GM19240 (cell line): ENCODE data around the gene MRPL20.
"Not testable (repeated sequence)": the region's sequence is repeated elsewhere in the genome, so short reads cannot be mapped to it uniquely, and the experiment has no call there.

Source experiments
- DNase-seq: peaks from one replicate; pipeline ENCODE4 v3.0.0; 2011; ENCODE audit warnings: low spot score; ENCODE audit not compliant: insufficient read length

MRPL20 gene

DNA sequence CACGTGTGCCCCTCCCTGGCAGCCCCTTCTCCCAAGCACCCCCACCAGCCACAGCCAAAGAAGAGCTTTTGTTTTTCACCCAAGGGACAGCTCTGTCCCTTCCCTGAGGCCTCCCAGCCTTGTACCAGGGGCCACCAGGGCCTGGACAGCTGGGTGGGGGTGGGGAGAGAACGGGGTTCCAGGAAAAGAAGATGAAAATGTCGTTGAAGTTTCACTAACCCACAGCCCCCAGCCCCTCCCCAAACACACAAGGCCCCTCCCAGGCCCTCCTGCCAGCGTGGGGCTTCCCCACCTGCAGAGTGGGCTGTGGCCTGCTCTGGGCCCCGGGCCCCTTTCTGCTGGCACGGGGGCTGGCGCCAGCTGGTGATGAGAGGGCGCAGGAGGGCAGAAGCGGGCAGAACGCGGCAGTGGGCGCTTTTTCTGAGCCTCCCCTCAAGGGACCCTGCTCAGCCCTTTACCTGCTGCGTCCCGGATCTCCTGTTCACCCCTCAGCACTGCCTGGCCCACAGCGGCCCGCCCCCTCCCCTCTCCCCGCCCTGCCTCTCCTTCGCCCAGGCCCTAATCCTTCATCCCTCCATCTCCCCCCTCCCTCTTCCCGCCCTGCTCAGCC is 19.5 kb upstream of the MRPL20 start:
- DNase-seq = no peak

DNA sequence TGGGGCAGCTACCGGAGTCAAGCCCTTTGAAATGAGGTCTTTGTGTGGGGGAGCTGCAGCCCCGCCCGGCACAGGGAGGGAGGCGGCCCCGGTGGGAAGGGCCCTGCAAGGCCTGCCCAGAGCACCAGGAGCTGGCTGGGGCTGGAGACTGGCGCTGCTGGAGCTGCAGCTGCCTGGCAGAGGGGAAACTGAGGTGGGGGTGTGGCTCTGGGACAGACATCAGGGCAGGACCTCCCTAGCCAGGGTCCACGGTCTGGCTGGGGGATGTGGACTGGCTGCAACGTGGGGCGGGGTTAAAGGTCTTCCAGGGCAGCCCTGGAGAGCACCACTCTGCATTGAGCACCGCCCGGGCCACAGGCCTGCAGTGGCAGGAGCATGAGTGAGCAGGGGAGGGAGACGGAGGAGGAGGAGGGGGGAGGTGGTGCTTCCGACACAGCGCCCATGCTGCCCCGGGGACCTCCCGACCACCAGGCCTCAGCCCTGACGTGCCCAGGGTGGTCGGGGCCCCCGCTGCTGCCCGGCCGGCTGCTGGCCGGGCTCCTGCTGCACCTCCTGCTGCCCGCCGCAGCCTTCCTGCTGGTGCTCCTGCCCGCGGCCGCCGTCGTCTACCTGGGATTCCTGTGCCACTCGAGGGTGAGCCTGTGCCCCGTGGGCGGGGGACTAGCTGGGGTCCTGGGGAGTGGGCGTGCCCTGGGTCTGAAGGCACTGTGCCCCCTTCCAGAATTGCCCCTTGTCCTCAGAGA is 18.8 kb upstream of the MRPL20 start:
- DNase-seq = no peak

DNA sequence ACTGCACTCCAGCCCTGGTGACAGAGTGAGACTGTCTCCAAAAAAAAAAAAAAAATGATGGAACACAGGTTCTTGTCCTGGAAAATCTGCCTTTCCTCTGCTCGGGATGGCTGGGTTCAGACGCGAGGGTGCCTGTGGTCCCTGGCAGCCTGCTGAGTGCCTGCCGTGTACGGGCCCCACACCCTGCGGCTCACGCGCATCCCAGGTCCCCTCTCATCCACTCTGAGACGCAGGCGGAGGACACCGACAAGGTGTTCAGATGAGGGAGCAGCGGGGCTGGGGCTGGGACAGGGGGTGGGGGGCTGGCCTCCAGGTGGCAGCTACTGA is 18.3 kb upstream of the MRPL20 start:
- no peak for DNase-seq

DNA sequence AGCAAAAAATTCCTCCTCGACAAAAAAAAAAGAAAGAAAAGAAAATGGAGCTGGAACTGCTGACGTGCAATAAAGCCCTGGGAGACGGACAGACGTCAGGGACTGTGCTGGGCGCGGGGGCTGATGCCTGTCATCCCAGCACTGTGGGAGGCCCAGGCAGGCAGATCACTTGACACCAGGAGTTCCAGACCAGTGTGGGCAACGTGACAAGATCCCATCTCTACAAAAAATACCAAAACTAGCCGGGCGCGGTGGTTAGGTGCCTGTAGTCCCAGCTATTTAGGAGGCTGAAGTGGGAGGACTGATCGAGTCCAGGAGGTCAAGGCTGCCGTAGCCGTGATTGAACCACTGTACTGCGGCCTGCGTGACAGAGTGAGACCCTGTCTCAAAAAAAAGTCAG is 17.6 kb upstream of the MRPL20 start:
- DNase-seq = no peak

DNA sequence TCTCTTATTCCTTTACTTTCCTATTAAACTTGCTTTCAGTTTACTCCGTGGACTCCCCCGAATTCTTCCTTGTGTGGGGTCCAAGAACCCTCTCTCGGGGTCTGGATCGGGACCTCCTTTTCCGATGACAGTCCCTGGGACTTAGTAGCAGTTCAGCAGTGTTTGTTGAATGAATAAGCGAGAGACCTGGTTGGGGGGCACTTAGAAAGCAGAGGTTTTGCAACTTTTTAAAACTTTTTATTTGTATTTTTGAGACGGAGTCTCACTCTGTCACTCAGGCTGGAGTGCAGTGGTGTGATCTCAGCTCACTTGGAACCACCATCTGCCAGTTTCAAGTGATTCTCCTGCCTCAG is 16.1 kb upstream of the MRPL20 start:
- no peak for DNase-seq

DNA sequence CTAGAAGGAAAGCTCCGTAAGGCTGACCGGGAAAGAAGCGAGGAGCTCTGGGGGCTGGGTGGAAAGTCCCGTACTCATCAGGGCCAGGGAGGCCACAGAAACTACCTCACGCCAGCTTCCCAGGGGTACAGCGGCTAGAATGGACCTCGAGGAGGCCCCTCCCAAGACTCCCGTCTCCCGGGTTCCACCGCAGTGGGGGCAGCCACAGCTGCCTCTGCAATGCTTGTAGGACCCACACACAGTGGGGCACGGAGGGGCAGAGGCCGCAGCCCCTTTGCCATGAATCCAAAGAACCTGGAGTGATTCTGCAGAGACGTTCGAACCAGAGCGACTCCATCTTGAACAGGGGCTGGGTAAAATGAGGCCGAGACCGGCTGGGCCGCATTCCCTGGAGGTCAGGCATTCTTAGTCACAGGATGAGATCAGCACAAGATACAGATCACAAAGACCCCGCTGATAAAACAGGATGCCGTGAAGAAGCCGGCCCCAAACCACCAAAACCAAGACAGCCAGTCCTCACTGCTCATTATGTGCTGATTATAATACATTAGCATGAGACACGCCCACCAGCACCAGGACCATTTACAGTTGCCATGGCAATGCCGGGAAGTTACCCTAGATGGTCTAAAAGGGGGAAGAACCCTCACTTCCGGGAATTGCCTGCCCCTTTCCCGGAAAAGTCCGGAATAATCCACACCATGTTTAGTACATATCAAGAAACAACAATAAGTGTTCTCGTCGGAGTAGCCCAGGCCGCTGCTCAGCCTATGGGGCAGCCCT is 15.6 kb upstream of the MRPL20 start:
- DNase-seq = no peak

DNA sequence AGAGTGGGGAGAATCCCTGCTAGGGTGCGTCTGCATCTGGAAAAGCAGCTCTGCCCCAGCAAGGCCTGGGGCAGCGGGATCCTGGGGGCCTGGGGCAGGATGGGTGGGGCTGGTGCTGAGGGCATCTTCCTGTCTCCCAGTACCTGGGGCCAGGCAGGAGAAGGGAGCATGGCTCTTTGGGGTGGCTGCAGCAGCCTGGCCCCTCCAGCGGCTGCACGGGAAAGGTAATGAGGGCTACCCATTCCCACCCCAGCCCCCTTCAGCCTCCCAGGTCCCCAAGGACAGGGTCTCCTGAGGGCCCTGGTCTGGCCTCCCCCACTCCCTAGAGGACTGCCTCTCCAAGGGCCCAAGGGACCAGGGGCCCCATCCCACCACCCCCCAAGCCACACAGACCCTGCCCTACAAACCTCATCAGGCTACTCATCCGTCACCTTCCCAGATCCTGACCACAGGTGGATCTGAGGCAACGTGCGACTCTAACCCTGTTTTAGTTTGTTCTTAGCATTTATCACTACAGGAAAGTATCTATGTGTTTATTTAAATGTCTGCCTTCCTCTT is 14.9 kb upstream of the MRPL20 start:
- DNase-seq = no peak

DNA sequence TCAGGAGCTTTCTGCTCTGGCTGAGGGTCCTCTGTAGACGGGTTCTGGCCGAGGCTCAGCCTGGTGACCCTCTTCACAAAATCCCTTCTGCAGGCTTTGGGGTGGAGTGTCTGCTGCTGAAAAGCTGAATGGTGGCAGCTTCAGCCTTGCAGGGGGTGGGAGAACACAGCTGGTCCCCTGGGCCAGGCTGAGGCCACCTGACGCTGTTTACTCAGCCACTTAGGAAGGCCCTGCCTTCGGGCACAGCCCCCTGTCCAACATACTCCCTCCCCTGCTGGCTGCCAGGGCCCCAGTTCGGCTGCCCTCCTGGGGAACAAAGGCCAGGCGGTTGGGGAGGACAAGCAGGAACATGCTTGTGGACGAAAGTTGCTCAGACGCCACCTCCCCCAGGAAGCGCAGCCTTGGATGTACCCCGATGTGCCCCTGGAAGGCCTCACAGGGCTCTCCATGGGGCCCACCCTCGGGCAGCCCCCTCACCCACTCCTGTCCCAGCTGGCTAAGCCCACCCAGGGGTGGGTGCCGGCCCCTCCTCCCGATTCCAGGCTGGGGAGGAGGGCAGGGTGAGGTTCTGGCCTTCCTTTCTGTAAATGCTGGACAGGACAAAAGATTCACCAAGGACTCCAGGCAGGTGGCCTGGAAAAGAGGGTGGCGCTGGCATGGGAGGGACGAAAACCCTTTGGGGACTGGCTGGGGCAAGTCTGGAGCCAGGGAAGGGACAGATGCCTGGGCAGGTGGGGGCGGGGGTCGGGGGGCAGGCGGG is 14.2 kb upstream of the MRPL20 start, which contains the start of gene ANKRD65:
Gene ANKRD65, minus strand, starts transcription at position 130 of the 760 bp plus-strand sequence. CDS start 271 bp downstream, outside the sequence.
- no peak for DNase-seq

DNA sequence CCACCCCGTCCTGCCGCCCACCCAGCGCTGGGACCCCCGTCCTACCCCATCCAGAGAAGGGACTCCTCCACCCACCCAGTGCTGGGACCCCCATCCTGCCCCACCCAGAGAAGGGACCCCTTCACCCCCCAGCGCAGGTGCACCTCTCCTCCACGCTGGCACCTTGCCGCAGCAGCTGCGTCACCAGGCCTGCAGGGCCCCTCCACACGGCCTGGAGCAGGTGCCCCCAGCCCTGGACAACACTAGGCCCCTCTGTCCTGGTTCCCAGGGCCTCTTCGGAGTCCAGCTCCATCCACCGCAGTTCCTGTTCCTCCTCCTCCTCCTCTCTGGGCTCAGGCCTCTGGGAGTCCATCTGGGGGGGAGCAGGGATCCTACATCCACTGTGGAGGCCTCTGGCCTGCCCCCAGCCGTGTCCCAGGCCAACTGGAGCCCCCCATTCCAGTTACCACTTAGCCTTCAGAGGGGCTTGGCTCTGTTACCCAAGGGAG is 13.6 kb upstream of the MRPL20 start:
- DNase-seq = no peak

DNA sequence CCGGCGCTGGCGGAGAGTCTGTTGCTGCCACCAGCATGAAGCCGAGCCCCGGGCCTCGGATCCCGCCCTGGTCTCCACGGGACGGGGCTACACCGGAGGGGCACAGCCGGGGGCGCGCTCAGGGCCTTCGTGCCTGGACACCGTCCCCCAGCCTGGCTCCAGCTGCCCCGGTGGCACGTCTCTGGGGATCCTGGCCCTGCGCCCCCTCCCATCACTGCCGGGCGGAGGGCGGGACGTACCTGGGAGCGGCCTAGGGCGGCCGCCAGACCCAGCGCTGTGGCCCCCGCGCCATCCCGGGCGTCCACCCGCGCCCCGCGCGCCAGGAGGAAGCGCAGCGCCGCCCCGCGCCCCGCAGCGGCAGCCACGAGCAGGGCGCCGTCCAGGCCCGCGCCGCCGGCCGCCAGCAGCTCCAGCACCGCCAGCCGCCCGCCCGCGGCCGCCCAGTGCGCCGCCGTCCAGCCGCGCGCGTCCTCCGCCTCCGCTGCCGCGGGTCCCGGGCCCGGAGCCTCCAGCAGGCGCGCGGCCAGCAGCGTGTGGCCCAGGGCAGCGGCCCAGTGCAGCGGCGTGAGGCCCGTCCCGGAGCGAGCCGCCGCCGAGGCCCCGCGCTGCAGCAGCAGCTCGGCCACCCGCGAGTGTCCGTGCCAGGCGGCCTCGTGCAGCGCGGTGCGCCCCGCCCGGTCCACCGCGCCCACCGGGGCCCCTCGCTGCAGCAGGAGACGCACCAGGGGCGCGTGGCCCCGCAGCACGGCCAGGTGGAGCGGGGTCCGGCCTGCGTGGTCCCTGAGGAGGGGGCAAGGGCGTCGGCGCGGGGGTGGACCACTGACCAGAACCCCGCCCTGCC is 12.9 kb upstream of the MRPL20 start:
- DNase-seq = no peak

DNA sequence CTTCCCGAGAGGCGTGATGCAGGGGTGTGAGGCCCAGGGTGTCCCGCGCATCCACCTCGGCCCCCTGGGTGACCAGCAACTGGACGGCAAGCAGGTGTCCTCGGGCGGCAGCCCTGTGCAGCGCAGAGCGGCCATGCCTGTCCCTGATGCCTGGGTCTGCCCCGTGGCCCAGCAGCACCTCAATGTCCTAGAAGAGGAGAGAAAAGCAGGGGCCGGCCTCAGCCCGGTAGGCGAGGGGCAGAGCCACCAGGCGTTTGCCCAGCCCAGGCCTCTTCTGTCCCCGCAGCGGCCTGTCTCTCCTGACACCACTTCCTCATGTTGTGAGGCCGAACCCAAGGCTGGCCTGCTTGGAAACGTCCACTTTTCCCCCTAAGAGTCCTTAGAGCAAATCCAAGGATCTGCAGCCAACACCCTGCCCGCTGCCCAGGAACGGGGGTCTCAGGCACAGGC is 12.3 kb upstream of the MRPL20 start:
- no peak for DNase-seq

DNA sequence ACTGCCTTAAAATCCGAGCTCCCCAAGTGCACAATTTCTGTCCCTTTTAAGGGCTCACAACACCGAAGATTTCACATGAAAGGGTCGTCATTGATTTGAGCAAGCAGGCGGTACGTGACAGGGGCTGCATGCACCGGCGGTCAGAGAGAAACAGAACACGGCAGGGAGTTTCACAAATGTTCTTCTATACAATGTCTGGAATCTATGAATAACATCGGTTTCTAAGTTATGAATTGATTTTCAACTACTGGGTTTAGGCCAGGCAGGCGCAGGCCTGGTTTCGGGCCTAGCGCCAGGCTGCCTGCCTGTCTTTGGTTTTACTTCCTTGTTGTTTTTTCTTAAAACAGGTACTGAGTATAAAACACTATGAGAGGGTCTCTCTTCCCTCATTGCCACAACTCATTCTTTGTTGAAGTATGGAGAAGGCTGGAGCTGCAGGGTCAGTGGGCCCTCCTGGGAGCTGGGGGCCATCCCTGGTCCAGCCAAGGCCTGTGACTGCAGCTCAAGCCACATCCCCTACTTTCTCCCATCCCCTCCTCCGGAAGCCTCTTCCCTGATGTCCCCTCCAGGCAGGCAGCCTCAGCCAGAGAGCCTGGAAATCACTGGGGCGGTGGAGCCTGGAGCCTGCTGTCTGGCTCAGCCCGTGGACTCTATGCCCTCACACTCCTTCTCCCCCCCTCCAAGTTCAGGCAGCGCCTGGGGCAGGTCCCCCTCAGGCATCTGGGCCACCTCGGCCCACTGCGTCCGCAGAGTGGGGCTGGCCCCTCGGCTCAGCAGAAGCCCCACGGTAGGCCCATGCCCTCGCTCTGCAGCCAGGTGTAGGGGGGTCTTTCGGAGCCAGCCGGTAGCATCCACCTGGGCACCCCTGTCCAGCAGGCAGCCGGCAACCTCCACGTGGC is 11.6 kb upstream of the MRPL20 start:
- DNase-seq = no peak

DNA sequence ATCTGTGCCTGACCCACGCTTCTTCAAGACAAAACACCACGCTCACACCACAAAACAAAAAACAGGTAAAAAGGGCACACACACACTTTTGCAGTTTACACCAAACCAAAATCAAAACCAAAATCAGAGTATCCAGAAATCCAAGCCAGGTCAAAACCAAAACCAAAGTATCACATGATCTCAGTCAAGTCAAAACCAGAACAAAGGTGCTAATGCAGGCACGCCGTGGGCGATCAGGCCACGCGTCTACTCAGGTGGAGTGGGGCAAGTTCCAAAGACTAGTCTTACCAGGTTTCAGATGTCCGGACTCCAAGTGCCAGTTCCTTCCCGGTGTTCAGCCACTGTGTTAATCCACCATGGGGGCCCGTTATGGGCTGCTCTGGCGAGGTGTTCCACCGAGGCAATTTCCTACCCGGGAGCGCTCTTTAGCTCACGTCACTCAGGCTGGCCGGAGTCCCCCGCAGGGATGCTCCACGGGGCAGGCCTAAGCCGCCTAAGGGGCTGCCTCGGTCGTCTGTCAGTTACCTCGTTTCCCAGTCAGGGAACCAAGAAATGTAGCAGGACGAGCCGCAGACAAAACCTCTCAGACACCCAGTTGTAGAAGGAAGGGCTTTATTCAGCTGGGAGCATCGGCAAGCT is 10.9 kb upstream of the MRPL20 start:
- not testable (repeated sequence) for DNase-seq

DNA sequence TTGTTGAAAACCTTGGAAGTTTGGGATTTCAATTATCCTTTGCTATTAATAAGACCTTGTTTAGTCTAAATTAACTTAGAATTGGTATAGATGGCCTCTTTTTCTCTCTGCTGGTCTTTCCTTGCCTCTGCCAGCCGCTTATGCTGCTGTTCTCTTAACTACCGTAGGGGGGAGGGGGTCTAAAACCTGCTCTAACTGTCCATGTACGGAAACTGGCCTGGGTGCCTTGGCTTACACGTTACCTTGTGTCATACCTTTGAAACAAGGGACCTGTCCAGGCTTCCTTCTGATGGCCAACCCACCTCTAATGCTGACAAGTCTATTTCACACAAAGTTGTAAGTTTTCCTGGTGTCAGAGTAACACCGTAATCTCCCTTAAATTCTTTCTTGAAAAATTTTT is 10.3 kb upstream of the MRPL20 start:
- not testable (repeated sequence) for DNase-seq

DNA sequence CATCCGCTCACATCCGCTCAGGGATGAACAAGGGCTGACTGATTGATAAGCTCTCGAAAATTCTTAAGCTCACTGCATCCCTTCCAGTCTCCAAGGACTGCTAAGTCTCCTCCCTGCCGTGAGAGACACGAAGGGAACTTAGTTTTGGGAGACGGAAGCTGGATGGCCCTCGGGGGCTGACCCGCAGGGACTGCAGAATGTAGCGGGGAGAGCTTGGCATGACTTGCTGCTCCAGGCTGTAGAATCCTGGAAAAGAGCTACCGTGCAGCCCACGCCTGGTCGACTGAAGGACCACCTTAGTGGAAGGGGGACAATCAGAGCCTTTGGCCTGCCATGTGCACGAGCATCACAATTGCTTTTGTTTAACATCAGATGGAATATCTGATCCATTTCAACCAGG is 8.7 kb upstream of the MRPL20 start:
- DNase-seq = no peak

DNA sequence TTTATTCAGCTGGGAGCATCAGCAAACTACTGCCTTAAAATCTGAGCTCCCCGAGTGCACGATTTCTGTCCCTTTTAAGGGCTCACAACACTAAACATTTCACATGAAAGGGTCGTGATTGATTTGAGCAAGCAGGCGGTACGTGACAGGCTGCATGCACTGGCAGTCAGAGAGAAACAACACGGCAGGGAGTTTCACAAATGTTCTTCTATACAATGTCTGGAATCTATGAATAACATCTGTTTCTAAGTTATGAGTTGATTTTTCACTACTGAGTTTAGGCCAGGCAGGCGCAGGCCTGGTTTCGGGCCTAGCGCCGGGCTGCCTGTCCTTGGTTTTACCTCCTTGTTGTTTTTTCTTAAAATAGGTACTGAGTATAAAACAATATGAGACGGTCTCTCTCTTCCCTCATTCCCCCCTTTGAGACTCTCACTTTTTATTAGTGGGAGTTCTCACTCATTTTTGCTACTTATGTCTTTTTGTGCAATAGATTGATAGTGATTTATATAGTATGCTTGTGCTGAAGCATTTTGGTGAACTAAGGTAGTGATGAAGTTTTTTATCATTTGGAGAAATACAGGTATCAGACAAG is 5.3 kb upstream of the MRPL20 start:
- not testable (repeated sequence) for DNase-seq

DNA sequence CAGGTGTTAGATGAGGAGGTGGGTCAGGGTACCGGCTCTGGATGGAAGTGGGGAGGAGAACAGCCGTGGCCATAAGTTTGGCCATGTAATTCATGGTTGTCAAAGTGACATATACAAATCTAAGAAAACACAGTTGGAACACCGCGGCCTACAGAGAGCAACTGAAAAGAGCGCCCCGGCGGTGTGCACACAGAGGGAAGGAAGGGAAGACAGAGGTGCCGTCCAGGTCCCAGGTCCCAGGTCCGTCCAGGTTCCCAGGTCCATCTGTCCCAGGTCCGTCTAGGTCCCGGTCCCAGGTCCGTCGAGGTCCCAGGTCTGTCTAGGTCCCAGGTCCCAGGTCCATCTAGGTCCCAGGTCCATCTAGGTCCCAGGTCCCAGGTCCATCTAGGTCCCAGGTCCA is 4.5 kb upstream of the MRPL20 start:
- DNase-seq = no peak

DNA sequence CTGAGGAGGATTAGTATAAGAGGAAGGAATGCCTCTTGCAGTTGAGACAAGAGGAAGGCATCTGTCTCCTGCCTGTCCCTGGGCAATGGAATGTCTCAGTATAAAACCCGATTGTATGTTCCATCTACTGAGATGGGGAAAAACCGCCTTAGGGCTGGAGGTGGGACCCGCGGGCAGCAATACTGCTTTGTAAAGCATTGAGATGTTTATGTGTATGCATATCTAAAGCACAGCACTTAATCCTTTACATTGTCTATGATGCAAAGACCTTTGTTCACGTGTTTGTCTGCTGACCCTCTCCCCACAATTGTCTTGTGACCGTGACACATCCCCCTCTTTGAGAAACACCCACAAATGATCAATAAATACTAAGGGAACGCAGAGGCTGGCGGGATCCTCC is 3.1 kb upstream of the MRPL20 start:
- DNase-seq = not testable (repeated sequence)
